ENCODE data around the gene DOCK10. TPM values are rescaled to one million over a fixed set of nuclear protein-coding genes. Genes with fewer than 3 reads are reported as not detected.
A peak's percentile ranks its signal among the peaks of the same experiment; 100 is the strongest.
"Not testable (repeated sequence)": the region's sequence is repeated elsewhere in the genome, so short reads cannot be mapped to it uniquely, and the experiment has no call there.

Gene DOCK10
- total RNA-seq, 2 experiments from 2014 or later, result 191 to 198 TPM

DNA sequence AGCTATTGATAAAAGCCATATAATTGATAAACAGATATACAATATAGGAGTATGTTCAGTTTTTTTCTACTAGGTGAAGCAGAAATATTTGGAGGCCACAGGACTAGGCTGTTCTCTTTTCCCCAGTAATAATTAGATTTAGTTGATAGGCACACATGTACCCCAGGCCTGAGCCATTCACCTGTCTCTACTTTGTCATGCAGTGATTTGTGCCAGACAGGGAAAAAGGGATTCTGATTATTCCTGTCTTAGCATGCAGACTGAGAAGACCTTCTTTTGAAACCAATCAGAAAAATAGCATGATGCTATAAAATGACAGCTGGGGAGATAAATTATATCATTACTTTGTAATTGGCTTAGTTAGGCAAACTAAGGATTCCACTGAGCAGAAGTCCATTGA is 94.3 kb downstream of the DOCK10 start:
- Mint-ChIP-seq H3K27me3 (no peaks in the 10 kb centered on the region), H3K27ac (peak overlapping the region; percentile 67)

GRCh38 chr2:224947566-224947965 is 94.7 kb downstream of the DOCK10 start:
- Mint-ChIP-seq H3K27me3 (no peaks in the 10 kb centered on the region), H3K4me3 (peak overlapping the region; percentile 78), H3K9me3 (peaks cover 2% of the 10 kb centered on the region), H3K4me1 (ENCODE audit: low read depth) (peaks cover 59% of the 10 kb centered on the region), H3K27ac (peak overlapping the region; percentile 90), H3K36me3 (ENCODE audit: low read depth) (peaks cover 52% of the 10 kb centered on the region)
- DNase-seq, result no peak
- ChIA-PET CTCF (interaction anchor here (1.0 to 4.9 kb wide), 6 partner anchors 9 to 91 kb away, joined by 3 to 31 read pairs (median 6); no protein-coding TSS in a partner anchor), POLR2A (interaction anchor here (0.5 to 13.3 kb wide), 10 partner anchors 8 to 717 kb away, joined by 3 to 154 read pairs (median 4); partner anchors contain the start of gene DOCK10)
- no peak for TF ChIP-seq CTCF (IDR thresholded peaks at IDR 0.05)
- no peak for ATAC-seq
- intact Hi-C loops (cut with micrococcal nuclease), result loop anchor here (5.0 kb wide), 2 partner anchors 35 to 55 kb away; no protein-coding TSS in a partner anchor

More for the DNA sequence above, 94.3 kb downstream of the DOCK10 start:
- DNase-seq (no peak), ATAC-seq (no peak)
- intact Hi-C loops (cut with micrococcal nuclease), result loop anchor here (5.0 kb wide), 2 partner anchors 34 to 54 kb away; no protein-coding TSS in a partner anchor
- no peak for TF ChIP-seq CTCF (IDR thresholded peaks at IDR 0.05)
- Mint-ChIP-seq H3K9me3 (peaks cover 2% of the 10 kb centered on the region), H3K36me3 (ENCODE audit: low read depth) (peaks cover 52% of the 10 kb centered on the region), H3K4me3 (no peak overlapping the region), H3K4me1 (ENCODE audit: low read depth) (peaks cover 62% of the 10 kb centered on the region)
- POLR2A ChIA-PET, result interaction anchor here (0.6 to 13.3 kb wide), 6 partner anchors 11 to 94 kb away, joined by 3 to 154 read pairs (median 5); partner anchors contain the start of gene DOCK10
- CTCF ChIA-PET, result interaction anchor here (1.0 to 3.3 kb wide), 5 partner anchors 9 to 61 kb away, joined by 3 to 24 read pairs (median 6); no protein-coding TSS in a partner anchor

GRCh38 chr2:224946895-224947294 is 95.4 kb downstream of the DOCK10 start:
- H3K27ac Mint-ChIP-seq, result peak overlapping the region; percentile 90
- DNase-seq (no peak), ATAC-seq (peak; percentile 50)
- POLR2A ChIA-PET, result interaction anchor here (0.5 to 13.3 kb wide), 10 partner anchors 8 to 718 kb away, joined by 3 to 154 read pairs (median 3); partner anchors contain the start of gene DOCK10
- CTCF ChIA-PET, result interaction anchor here (1.0 to 4.9 kb wide), 7 partner anchors 8 to 92 kb away, joined by 3 to 31 read pairs (median 4); no protein-coding TSS in a partner anchor
- peaks cover 54% of the 10 kb centered on the region for H3K36me3 Mint-ChIP-seq (ENCODE audit: low read depth)
- H3K4me1 Mint-ChIP-seq (ENCODE audit: low read depth), result peaks cover 59% of the 10 kb centered on the region
- intact Hi-C loops (cut with micrococcal nuclease), result loop anchor here (5.0 kb wide), 2 partner anchors 35 to 55 kb away; no protein-coding TSS in a partner anchor
- no peaks in the 10 kb centered on the region for H3K9me3 Mint-ChIP-seq
- no peaks in the 10 kb centered on the region for H3K27me3 Mint-ChIP-seq
- peak overlapping the region; percentile 78 for H3K4me3 Mint-ChIP-seq
- no peak for TF ChIP-seq CTCF (IDR thresholded peaks at IDR 0.05)

DNA sequence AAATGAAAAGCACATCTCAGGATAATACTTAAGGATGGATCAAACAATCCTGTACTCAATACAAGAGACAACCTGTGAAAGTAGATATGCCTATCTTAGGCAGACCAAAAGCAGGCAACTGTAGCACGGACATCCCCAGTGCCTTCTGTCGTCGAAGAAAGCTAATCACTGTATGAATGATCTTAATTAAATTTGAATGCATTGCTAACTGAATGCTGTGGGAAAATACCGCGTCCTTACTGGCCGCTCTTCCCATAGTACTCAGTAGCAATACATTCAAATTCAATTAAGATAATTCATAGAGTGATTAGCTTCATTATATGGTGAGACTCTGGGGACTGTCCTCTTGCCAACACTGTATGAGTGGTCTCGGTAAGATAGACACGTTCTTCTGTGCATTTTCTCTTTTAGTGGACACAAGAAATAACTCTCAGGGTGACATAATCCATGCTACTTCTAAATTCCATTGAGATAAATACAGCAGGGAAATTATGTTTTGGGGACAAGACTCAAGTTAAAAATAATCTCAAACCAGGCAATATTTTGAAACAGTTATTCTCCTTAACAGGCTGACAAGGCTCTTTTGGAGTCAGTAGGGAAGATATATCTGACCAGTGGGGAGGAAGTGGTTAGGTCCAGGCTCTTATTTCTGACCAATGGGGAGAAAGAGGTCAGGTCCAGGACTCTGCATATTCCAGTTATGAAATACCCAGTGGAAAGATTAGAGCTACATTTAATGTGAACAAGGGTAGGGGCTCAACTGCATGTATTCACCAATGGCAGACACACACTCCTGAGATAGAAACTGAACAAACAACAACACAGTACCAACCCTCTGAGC is 97.3 kb downstream of the DOCK10 start:
- Mint-ChIP-seq H3K4me1 (ENCODE audit: low read depth) (peaks cover 58% of the 10 kb centered on the region), H3K27ac (peak overlapping the region; percentile 98), H3K9me3 (no peaks in the 10 kb centered on the region), H3K36me3 (ENCODE audit: low read depth) (peaks cover 54% of the 10 kb centered on the region), H3K27me3 (no peaks in the 10 kb centered on the region), H3K4me3 (peak overlapping the region; percentile 78)
- DNase-seq, result no peak
- ChIA-PET CTCF (interaction anchor here (0.7 to 4.9 kb wide), 4 partner anchors 12 to 64 kb away, joined by 3 to 31 read pairs (median 14); no protein-coding TSS in a partner anchor), POLR2A (interaction anchor here (0.7 to 13.3 kb wide), 15 partner anchors 10 to 97 kb away, joined by 3 to 154 read pairs (median 5); partner anchors contain the start of gene DOCK10)
- intact Hi-C loops (cut with micrococcal nuclease), result loop anchor here (5.0 kb wide), 2 partner anchors 37 to 57 kb away; no protein-coding TSS in a partner anchor
- no peak for TF ChIP-seq CTCF (IDR thresholded peaks at IDR 0.05)
- peak; percentile 21 for ATAC-seq

DNA sequence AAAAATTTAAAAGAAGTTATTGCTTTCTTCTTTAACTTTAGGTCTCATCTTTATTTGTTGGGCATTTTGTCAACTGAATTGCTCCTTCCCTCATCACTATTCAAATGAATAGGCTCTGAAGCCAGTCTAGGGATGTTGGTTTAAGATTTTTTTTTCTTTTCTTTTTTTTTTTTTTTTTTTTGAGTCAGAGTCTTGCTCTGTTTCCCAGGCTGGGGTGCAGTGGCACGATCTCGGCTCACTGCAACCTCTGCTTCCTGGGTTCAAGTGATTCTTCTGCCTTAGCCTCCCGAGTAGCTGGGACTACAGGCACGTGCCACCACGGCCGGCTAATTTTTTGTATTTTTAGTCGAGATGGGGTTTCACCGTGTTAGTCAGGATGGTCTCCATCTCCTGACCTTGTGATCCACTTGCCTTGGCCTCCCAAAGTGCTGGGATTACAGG is 98.6 kb downstream of the DOCK10 start:
- DNase-seq (peak; percentile 90), ATAC-seq (peak; percentile 34)
- peaks cover 53% of the 10 kb centered on the region for H3K4me1 Mint-ChIP-seq (ENCODE audit: low read depth)
- POLR2A ChIA-PET, result interaction anchor here (0.9 to 13.3 kb wide), 9 partner anchors 10 to 98 kb away, joined by 3 to 154 read pairs (median 9); partner anchors contain the start of gene DOCK10
- H3K27me3 Mint-ChIP-seq, H3K9me3 Mint-ChIP-seq: not testable (repeated sequence)
- intact Hi-C loops (cut with micrococcal nuclease), result loop anchor here (1.0 kb wide), 1 partner anchor 17 kb away; no protein-coding TSS in a partner anchor
- CTCF ChIA-PET, result interaction anchor here (1.1 to 4.9 kb wide), 4 partner anchors 12 to 95 kb away, joined by 3 to 31 read pairs (median 6); no protein-coding TSS in a partner anchor
- peaks cover 49% of the 10 kb centered on the region for H3K36me3 Mint-ChIP-seq (ENCODE audit: low read depth)
- H3K4me3 Mint-ChIP-seq, result peak overlapping the region; percentile 78
- H3K27ac Mint-ChIP-seq, result peak overlapping the region; percentile 98

All from activated CD8-positive, alpha-beta T cell treated with anti-CD3 and anti-CD28 coated beads for 36 hours (primary cell).